SU-DHL-6 (cell line): ENCODE measurements around the gene SCUBE1.

Source experiments
- EZH2phosphoT487 ChIP-seq: fragments of 200-600 bp; sonication (generic), shearing (Covaris generic); conservative IDR thresholded peaks from 2 replicates; pipeline ENCODE4 v1.6.1; 2018; ENCODE audit warnings: mild to moderate bottlenecking, antibody characterized with exemption, low read length, moderate library complexity, mixed read lengths
- TF ChIP-seq, protein P1 (sequence below): fragments of 200-600 bp; sonication (generic); IDR thresholded peaks from one replicate; pipeline ENCODE4 v1.5.1; 2017; ENCODE audit warnings: antibody characterized with exemption, mild to moderate bottlenecking, low read length, moderate library complexity; ENCODE audit not compliant: insufficient read depth, poor library complexity, severe bottlenecking

DNA sequence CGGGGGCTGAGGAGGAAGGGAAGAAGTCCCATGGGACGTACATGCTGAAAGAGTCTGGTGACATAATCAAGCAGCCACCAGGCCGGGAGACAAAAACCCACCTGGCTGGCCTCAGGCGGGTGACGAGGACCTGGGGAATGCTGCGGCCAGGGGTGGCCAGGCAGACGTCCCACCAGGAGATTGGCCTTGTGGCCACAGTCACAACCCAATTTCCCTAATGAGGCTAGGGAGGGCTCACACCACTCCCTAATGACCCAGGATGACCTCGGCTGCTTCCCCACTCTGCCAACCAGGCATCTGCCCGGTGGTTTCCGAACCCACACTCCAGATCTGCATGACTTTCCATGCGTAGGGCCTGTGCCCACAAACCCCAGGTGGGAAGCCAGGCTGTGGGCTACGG is 66.9 kb downstream of the SCUBE1 start:
- TF ChIP-seq, protein P1, sequence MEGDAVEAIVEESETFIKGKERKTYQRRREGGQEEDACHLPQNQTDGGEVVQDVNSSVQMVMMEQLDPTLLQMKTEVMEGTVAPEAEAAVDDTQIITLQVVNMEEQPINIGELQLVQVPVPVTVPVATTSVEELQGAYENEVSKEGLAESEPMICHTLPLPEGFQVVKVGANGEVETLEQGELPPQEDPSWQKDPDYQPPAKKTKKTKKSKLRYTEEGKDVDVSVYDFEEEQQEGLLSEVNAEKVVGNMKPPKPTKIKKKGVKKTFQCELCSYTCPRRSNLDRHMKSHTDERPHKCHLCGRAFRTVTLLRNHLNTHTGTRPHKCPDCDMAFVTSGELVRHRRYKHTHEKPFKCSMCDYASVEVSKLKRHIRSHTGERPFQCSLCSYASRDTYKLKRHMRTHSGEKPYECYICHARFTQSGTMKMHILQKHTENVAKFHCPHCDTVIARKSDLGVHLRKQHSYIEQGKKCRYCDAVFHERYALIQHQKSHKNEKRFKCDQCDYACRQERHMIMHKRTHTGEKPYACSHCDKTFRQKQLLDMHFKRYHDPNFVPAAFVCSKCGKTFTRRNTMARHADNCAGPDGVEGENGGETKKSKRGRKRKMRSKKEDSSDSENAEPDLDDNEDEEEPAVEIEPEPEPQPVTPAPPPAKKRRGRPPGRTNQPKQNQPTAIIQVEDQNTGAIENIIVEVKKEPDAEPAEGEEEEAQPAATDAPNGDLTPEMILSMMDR, result no peak
- no peak for TF ChIP-seq EZH2phosphoT487
